Embryonic facial prominence (tissue), 1 donor: Measurements from ENCODE around the gene WSCD2.

Experiments
- DNase-seq: peaks from one replicate; pipeline ENCODE4 v3.0.0-alpha.2; 2016; ENCODE audit errors: extremely low spot score

Gene WSCD2

GRCh38 chr12:108235197-108235984 lies 106.3 kb downstream of the WSCD2 start:
- DNase-seq = no peak

- no peak for DNase-seq
These were observed 106.8 kb downstream of the WSCD2 start for GRCh38 chr12:108235985-108236263.

GRCh38 chr12:108236366-108236765 lies 107.3 kb downstream of the WSCD2 start:
- DNase-seq = no peak

GRCh38 chr12:108237272-108237671 lies 108.2 kb downstream of the WSCD2 start:
- no peak for DNase-seq

- no peak for DNase-seq
These were observed 109.4 kb downstream of the WSCD2 start for GRCh38 chr12:108238474-108238873.

- no peak for DNase-seq
These were observed 110.3 kb downstream of the WSCD2 start for GRCh38 chr12:108239378-108239777.

GRCh38 chr12:108240027-108240785 lies 111.1 kb downstream of the WSCD2 start:
- DNase-seq = no peak

GRCh38 chr12:108240928-108241327 lies 111.8 kb downstream of the WSCD2 start:
- no peak for DNase-seq

- no peak for DNase-seq
These were observed 113.1 kb downstream of the WSCD2 start for GRCh38 chr12:108241986-108242703.

GRCh38 chr12:108247130-108247529 lies 118.0 kb downstream of the WSCD2 start:
- DNase-seq = no peak

GRCh38 chr12:108248011-108248410 lies 118.9 kb downstream of the WSCD2 start:
- no peak for DNase-seq

GRCh38 chr12:108252523-108252922 lies 123.4 kb downstream of the WSCD2 start:
- no peak for DNase-seq

GRCh38 chr12:108253540-108253939 lies 124.5 kb downstream of the WSCD2 start:
- DNase-seq = peak; percentile 31

- DNase-seq = no peak
These were observed 124.9 kb downstream of the WSCD2 start for GRCh38 chr12:108254030-108254429.

- DNase-seq = no peak
These were observed 125.6 kb downstream of the WSCD2 start for GRCh38 chr12:108254517-108255251.

- DNase-seq = no peak
These were observed 126.1 kb downstream of the WSCD2 start for GRCh38 chr12:108255252-108255602.

GRCh38 chr12:108257004-108257403 lies 127.9 kb downstream of the WSCD2 start:
- DNase-seq = peak; percentile 7

GRCh38 chr12:108257610-108258106 lies 128.6 kb downstream of the WSCD2 start:
- DNase-seq = peak; percentile 24

GRCh38 chr12:108260039-108260438 lies 131.0 kb downstream of the WSCD2 start:
- DNase-seq = no peak

- no peak for DNase-seq
These were observed 131.9 kb downstream of the WSCD2 start for GRCh38 chr12:108260969-108261368.

GRCh38 chr12:108265505-108265904 lies 136.4 kb downstream of the WSCD2 start:
- no peak for DNase-seq

GRCh38 chr12:108266131-108266530 lies 137.0 kb downstream of the WSCD2 start:
- no peak for DNase-seq
